ENCODE results near the gene EN1. TPM values are rescaled to one million over a fixed set of nuclear protein-coding genes. Genes with fewer than 3 reads are reported as not detected.

EN1 gene
- polyA plus RNA-seq, 1 donor from 2014 or later = not detected

Other genes starting within 250 kb of the EN1 start
- 1.8 TPM for gene MARCO, start 94.5 kb upstream of the EN1 start, polyA plus RNA-seq (ENCODE audit: insufficient read depth, low read depth, low replicate concordance)